Keratinocyte (primary cell): ENCODE data around the gene FBLN1. TPM values are rescaled to one million over a fixed set of nuclear protein-coding genes. Genes with fewer than 3 reads are reported as not detected.

Source experiments
- DNase-seq: peaks from one replicate; pipeline ENCODE4 v3.0.0-alpha.2; 2011; ENCODE audit warnings: low read depth, missing footprints, low spot score
- FAIRE-seq: peaks from 2 replicates; lab custom pipeline; 2011; peaks lifted over from hg19 to GRCh38; lab: Jason Lieb, UNC
- H2AFZ ChIP-seq: 2 replicates; pipeline ENCODE4 v1.6.0; 2012; ENCODE audit warnings: low read length, control low read depth, inconsistent platforms; ENCODE audit not compliant: control insufficient read depth
- H3K27ac ChIP-seq: 2 replicates; pipeline ENCODE4 v1.5.1; 2011; ENCODE audit warnings: low read length; ENCODE audit not compliant: control insufficient read depth, insufficient read depth
- H3K27me3 ChIP-seq: 3 replicates; pipeline ENCODE4 v1.6.0; 2011; ENCODE audit warnings: low read length; ENCODE audit not compliant: control insufficient read depth, insufficient read depth; ENCODE audit errors: extremely low read depth
- H3K36me3 ChIP-seq, 2 experiments: 2 replicates in 1 of 2; 3 replicates in 1 of 2; pipeline ENCODE4 v1.5.1; 2011; ENCODE audit warnings: low read length in 2 of 2, mild to moderate bottlenecking in 1 of 2; ENCODE audit not compliant: control insufficient read depth in 2 of 2, insufficient read depth in 2 of 2; ENCODE audit errors: extremely low read depth in 1 of 2
- H3K4me1 ChIP-seq: 3 replicates; pipeline ENCODE4 v1.5.1; 2011; ENCODE audit warnings: low read length; ENCODE audit not compliant: control insufficient read depth, insufficient read depth; ENCODE audit errors: extremely low read depth
- H3K4me2 ChIP-seq: 3 replicates; pipeline ENCODE4 v1.6.0; 2011; ENCODE audit warnings: low read depth, low read length; ENCODE audit not compliant: control insufficient read depth, insufficient read depth; ENCODE audit errors: extremely low read depth
- H3K4me3 ChIP-seq, 3 experiments: fragments of 200-600 bp in 1 of 3; sonication (generic) in 1 of 3; 2 replicates in 2 of 3; 3 replicates in 1 of 3; pipeline ENCODE4 v1.5.1; 2011 to 2016; ENCODE audit warnings: low read length in 3 of 3, mild to moderate bottlenecking in 3 of 3, control low read depth in 2 of 3, inconsistent platforms in 1 of 3, low read depth in 1 of 3, mixed read lengths in 1 of 3, mixed run types in 1 of 3, moderate library complexity in 1 of 3; ENCODE audit not compliant: control insufficient read depth in 2 of 3, insufficient read depth in 2 of 3; ENCODE audit errors: extremely low read depth in 1 of 3
- H3K79me2 ChIP-seq: 2 replicates; pipeline ENCODE4 v1.6.0; 2012; ENCODE audit warnings: low read length; ENCODE audit not compliant: control insufficient read depth, insufficient read depth
- H3K9ac ChIP-seq: 3 replicates; pipeline ENCODE4 v1.6.0; 2011; ENCODE audit warnings: low read length; ENCODE audit not compliant: control insufficient read depth, insufficient read depth; ENCODE audit errors: extremely low read depth
- H3K9me1 ChIP-seq: 3 replicates; pipeline ENCODE4 v1.6.0; 2011; ENCODE audit warnings: low read length; ENCODE audit not compliant: control insufficient read depth, insufficient read depth; ENCODE audit errors: extremely low read depth
- H3K9me3 ChIP-seq: 2 replicates; pipeline ENCODE4 v1.5.1; 2012; ENCODE audit warnings: low read depth, low read length; ENCODE audit not compliant: control insufficient read depth
- H4K20me1 ChIP-seq: 3 replicates; pipeline ENCODE4 v1.6.0; 2011; ENCODE audit warnings: low read length; ENCODE audit not compliant: control insufficient read depth, insufficient read depth; ENCODE audit errors: extremely low read depth
- CTCF ChIP-seq, 3 experiments: IDR thresholded peaks in 1 of 3; conservative IDR thresholded peaks in 1 of 3; optimal IDR thresholded peaks in 1 of 3; 2 replicates in 2 of 3; 3 replicates in 1 of 3; pipeline versions ENCODE3 to v1.5.1; 2011; ENCODE audit warnings: low read length in 3 of 3, mild to moderate bottlenecking in 3 of 3, moderate library complexity in 2 of 3, control low read depth in 1 of 3, inconsistent platforms in 1 of 3; ENCODE audit not compliant: insufficient read depth in 2 of 3; ENCODE audit errors: extremely low read depth in 1 of 3
- EZH2 ChIP-seq: IDR thresholded peaks from one replicate; pipeline ENCODE4 v1.6.1; 2012; ENCODE audit warnings: inconsistent platforms, mild to moderate bottlenecking, low read length, moderate library complexity
- dilution Hi-C: fragments of 300-500 bp; cut with MboI; formaldehyde crosslinking; loops from one replicate; pipeline ENCODE4 v1.7.0; 2020; ENCODE audit warnings: low sequenced_read_pairs; ENCODE audit not compliant: extremely low pct_ligation_motif_present
- polyA plus RNA-seq, 5 experiments: library from polyadenylated mRNA; depleted of rRNA in 3 of 5; stranded (reverse) in 3 of 5; stranded (forward) in 1 of 5; unstranded in 1 of 5; fragments of >200 nt; gene quantifications; 1 replicate in 1 of 5; 2 replicates in 3 of 5; 3 replicates in 1 of 5; pipeline versions ENCODE4 v1.2.1 to v1.2.3, GENCODE V29; 2011 to 2012; ENCODE audit warnings: missing spikeins in 2 of 5, low read depth in 1 of 5, low replicate concordance in 1 of 5

The FBLN1 gene
- polyA plus RNA-seq, 1 donor (not counting 4 experiments of a cell fraction or from before 2014, with no cell fraction given): 13.7 TPM

- Histone ChIP-seq H3K4me2 (no peak overlapping the region), H3K9me1 (no peaks in the 10 kb centered on the region), H3K9me3 (no peaks in the 10 kb centered on the region), H3K9ac (no peak overlapping the region), H3K4me3 (no peak overlapping the region), H2AFZ (no peak overlapping the region), H4K20me1 (no peaks in the 10 kb centered on the region), H3K27me3 (no peaks in the 10 kb centered on the region), H3K79me2 (no peaks in the 10 kb centered on the region), H3K36me3 (peaks cover 0 to 1% of the 10 kb centered on the region in 2 experiments), H3K4me1 (peaks cover 9% of the 10 kb centered on the region), H3K27ac (no peak overlapping the region)
- FAIRE-seq (no peak), DNase-seq (no peak)
- dilution Hi-C loops: no loop called here
- no peak for TF ChIP-seq EZH2
- no peak for TF ChIP-seq CTCF (optimal IDR thresholded peaks at IDR 0.05 in 1 of 3, IDR thresholded peaks at IDR 0.05 in 1 of 3, conservative IDR thresholded peaks at IDR 0.05 in 1 of 3; ENCODE audit: extremely low read depth in 1 of 3, insufficient read depth in 2 of 3, low read length in 3 of 3)
Measured at GRCh38 chr22:45524157-45524556, 21.5 kb downstream of the FBLN1 start.

GRCh38 chr22:45524966-45525365, 22.3 kb downstream of the FBLN1 start:
- no peak overlapping the region for H3K27ac ChIP-seq
- peaks cover 9% of the 10 kb centered on the region for H3K4me1 ChIP-seq
- DNase-seq: no peak
- no peaks in the 10 kb centered on the region for H3K9me3 ChIP-seq
- dilution Hi-C loops: no loop called here
- FAIRE-seq: no peak
- no peak overlapping the region for H3K4me2 ChIP-seq
- H2AFZ ChIP-seq: no peak overlapping the region
- H3K36me3 ChIP-seq: peaks cover 0 to 1% of the 10 kb centered on the region in 2 experiments
- TF ChIP-seq EZH2 (no peak), CTCF (optimal IDR thresholded peaks at IDR 0.05 in 1 of 3, IDR thresholded peaks at IDR 0.05 in 1 of 3, conservative IDR thresholded peaks at IDR 0.05 in 1 of 3; ENCODE audit: extremely low read depth in 1 of 3, insufficient read depth in 2 of 3, low read length in 3 of 3) (no peak)
- H3K79me2 ChIP-seq: no peaks in the 10 kb centered on the region
- no peaks in the 10 kb centered on the region for H4K20me1 ChIP-seq
- no peak overlapping the region for H3K9ac ChIP-seq
- no peaks in the 10 kb centered on the region for H3K27me3 ChIP-seq
- H3K9me1 ChIP-seq: no peaks in the 10 kb centered on the region
- H3K4me3 ChIP-seq: no peak overlapping the region
